Hepatocyte (in vitro differentiated cells): ENCODE data around the gene C3orf22.

Experiments used
- EZH2 ChIP-seq: fragments of 200-600 bp; sonication (generic); IDR thresholded peaks from 2 replicates; pipeline ENCODE4 v1.6.1; 2016; ENCODE audit warnings: antibody characterized with exemption, mild to moderate bottlenecking, borderline replicate concordance
- EZH2phosphoT487 ChIP-seq: fragments of 200-600 bp; sonication (generic); IDR thresholded peaks from one replicate; pipeline ENCODE4 v1.6.1; 2018; ENCODE audit warnings: antibody characterized with exemption, mild to moderate bottlenecking, low read depth, moderate library complexity; ENCODE audit not compliant: unreplicated experiment, severe bottlenecking
- TF ChIP-seq, protein P1 (sequence below): fragments of 200-600 bp; sonication (generic); IDR thresholded peaks from 2 replicates; pipeline ENCODE4 v1.5.1; 2016; ENCODE audit warnings: antibody characterized with exemption, mild to moderate bottlenecking; ENCODE audit not compliant: poor library complexity

DNA sequence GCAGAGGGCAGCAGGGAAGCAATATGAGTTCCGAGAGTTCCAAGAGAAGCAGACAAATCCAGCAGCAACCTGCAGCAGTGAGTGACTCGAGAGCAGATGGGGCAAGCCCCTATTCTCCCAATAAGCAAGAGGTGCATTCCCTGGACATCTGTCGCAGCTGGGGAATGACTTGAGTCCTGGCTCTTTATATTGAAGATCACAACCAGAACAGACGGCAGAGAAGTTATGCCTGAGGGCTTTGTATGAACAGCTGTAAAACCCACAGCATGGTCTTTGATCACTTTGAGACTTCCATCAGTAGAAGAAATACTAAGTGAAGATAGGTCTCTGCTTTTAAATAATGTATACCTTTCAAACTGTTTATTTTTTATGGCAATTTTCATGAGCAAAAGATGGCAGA is 23.6 kb upstream of the C3orf22 start:
- TF ChIP-seq, protein P1, sequence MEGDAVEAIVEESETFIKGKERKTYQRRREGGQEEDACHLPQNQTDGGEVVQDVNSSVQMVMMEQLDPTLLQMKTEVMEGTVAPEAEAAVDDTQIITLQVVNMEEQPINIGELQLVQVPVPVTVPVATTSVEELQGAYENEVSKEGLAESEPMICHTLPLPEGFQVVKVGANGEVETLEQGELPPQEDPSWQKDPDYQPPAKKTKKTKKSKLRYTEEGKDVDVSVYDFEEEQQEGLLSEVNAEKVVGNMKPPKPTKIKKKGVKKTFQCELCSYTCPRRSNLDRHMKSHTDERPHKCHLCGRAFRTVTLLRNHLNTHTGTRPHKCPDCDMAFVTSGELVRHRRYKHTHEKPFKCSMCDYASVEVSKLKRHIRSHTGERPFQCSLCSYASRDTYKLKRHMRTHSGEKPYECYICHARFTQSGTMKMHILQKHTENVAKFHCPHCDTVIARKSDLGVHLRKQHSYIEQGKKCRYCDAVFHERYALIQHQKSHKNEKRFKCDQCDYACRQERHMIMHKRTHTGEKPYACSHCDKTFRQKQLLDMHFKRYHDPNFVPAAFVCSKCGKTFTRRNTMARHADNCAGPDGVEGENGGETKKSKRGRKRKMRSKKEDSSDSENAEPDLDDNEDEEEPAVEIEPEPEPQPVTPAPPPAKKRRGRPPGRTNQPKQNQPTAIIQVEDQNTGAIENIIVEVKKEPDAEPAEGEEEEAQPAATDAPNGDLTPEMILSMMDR, result no peak
- TF ChIP-seq EZH2 (no peak), EZH2phosphoT487 (no peak)
